Activated B cell treated with CpG ODN at 0.5 μM for 24 hours (primary cell): ENCODE measurements around the gene CLEC7A. TPM values are rescaled to one million over a fixed set of nuclear protein-coding genes. Genes with fewer than 3 reads are reported as not detected.

Experiments
- ATAC-seq: fragments of 200-7000 bp; cut with Tn5 transposase; one replicate; pipeline ENCODE4 v1.10.0; 2021; ENCODE audit warnings: low read depth, mild to moderate bottlenecking, moderate library complexity
- CTCF ChIA-PET: fragments of 350-600 bp; sonication (Branson Sonifier 250); formaldehyde crosslinking; loops from one replicate; lab custom pipeline; 2021; ENCODE audit warnings: antibody characterized with exemption; lab: Charles Lee
- POLR2A ChIA-PET: fragments of 350-600 bp; sonication (Branson Sonifier 250); formaldehyde crosslinking; loops from one replicate; lab custom pipeline; 2021; ENCODE audit warnings: antibody characterized with exemption; lab: Charles Lee
- DNase-seq: peaks from one replicate; pipeline ENCODE4 v3.0.0; 2022
- H3K27ac Mint-ChIP-seq: one replicate; pipeline ENCODE4 v1.8.0; 2020; ENCODE audit warnings: mixed read lengths
- H3K27me3 Mint-ChIP-seq: one replicate; pipeline ENCODE4 v1.8.0; 2021; ENCODE audit warnings: mixed read lengths
- H3K36me3 Mint-ChIP-seq: one replicate; pipeline ENCODE4 v1.8.0; 2021; ENCODE audit warnings: low read depth, mixed read lengths
- H3K4me1 Mint-ChIP-seq: one replicate; pipeline ENCODE4 v1.8.0; 2021; ENCODE audit warnings: mixed read lengths
- H3K4me3 Mint-ChIP-seq: one replicate; pipeline ENCODE4 v1.8.0; 2020; ENCODE audit warnings: mild to moderate bottlenecking, mixed read lengths
- H3K9me3 Mint-ChIP-seq: one replicate; pipeline ENCODE4 v1.8.0; 2020; ENCODE audit warnings: mixed read lengths
- CTCF ChIP-seq: fragments of 200-600 bp; IDR thresholded peaks from one replicate; pipeline ENCODE4 v1.8.0; 2022; ENCODE audit warnings: antibody characterized with exemption, mild to moderate bottlenecking
- intact Hi-C: fragments of 100-400 bp; cut with micrococcal nuclease; formaldehyde crosslinking; loops from one replicate; pipeline ENCODE4 v1.15.1; 2024
- total RNA-seq: library from RNA; stranded (reverse); gene quantifications from 2 replicates; pipeline ENCODE4 v1.2.3, GENCODE V29; 2022

The CLEC7A gene
- total RNA-seq, 1 donor from 2014 or later = 0.09 TPM

- DNase-seq (no peak), ATAC-seq (no peak)
- ChIA-PET POLR2A (no interaction called here), CTCF (interaction anchor here (1.7 to 2.1 kb wide), 2 partner anchors 9 to 22 kb away, joined by 5 to 9 read pairs; no protein-coding TSS in a partner anchor)
- intact Hi-C loops = loop anchor here (10.0 kb wide), 1 partner anchor 516 kb away; no protein-coding TSS in a partner anchor
- Mint-ChIP-seq H3K4me1 (peaks cover 22% of the 10 kb centered on the region), H3K27me3 (peaks cover 43% of the 10 kb centered on the region), H3K36me3 (no peaks in the 10 kb centered on the region), H3K27ac (no peak overlapping the region), H3K4me3 (no peak overlapping the region), H3K9me3 (no peaks in the 10 kb centered on the region)
- TF ChIP-seq CTCF = no peak
Measured at GRCh38 chr12:10131111-10131690, 1.2 kb upstream of the CLEC7A start.

DNA sequence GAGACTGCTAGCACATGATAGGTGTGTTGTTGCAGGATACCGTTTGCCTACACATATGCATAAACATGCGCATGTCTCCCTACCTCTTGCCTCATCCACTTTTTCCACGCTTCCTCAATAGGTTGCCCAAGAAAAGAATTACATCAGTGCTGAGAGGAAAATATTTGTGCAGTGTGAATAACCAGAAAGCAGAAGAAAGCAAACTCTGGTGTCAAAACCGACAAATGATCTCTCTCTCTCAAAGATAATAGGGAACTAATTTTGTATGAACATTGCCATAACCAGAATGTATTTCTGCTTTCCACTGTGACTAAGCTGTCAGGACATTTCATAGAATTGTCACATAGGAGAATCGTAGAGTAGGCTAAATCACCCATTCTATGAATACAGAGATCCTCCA, 1.3 kb downstream of the CLEC7A start:
- ATAC-seq (peak; percentile 19), DNase-seq (no peak)
- no peak overlapping the region for H3K27ac Mint-ChIP-seq
- H3K4me1 Mint-ChIP-seq = peaks cover 22% of the 10 kb centered on the region
- H3K27me3 Mint-ChIP-seq = peaks cover 48% of the 10 kb centered on the region
- H3K36me3 Mint-ChIP-seq = no peaks in the 10 kb centered on the region
- no peak for TF ChIP-seq CTCF
- H3K4me3 Mint-ChIP-seq = no peak overlapping the region
- no peaks in the 10 kb centered on the region for H3K9me3 Mint-ChIP-seq
- POLR2A ChIA-PET = no interaction called here
- CTCF ChIA-PET = no interaction called here
- intact Hi-C loops = no loop called here

GRCh38 chr12:10126413-10126812, 3.6 kb downstream of the CLEC7A start:
- Mint-ChIP-seq H3K36me3 (no peaks in the 10 kb centered on the region), H3K9me3 (no peaks in the 10 kb centered on the region), H3K4me1 (peaks cover 22% of the 10 kb centered on the region), H3K27ac (no peak overlapping the region), H3K27me3 (peaks cover 38% of the 10 kb centered on the region), H3K4me3 (no peak overlapping the region)
- no peak for DNase-seq
- TF ChIP-seq CTCF = no peak
- POLR2A ChIA-PET = no interaction called here
- CTCF ChIA-PET = no interaction called here
- intact Hi-C loops = no loop called here
- ATAC-seq = no peak

GRCh38 chr12:10122689-10123088, 7.3 kb downstream of the CLEC7A start:
- CTCF ChIA-PET = no interaction called here
- no peaks in the 10 kb centered on the region for H3K4me1 Mint-ChIP-seq
- intact Hi-C loops = no loop called here
- POLR2A ChIA-PET = no interaction called here
- no peak overlapping the region for H3K27ac Mint-ChIP-seq
- H3K9me3 Mint-ChIP-seq = peaks cover 5% of the 10 kb centered on the region
- TF ChIP-seq CTCF = no peak
- ATAC-seq (no peak), DNase-seq (no peak)
- H3K4me3 Mint-ChIP-seq = no peak overlapping the region
- H3K27me3 Mint-ChIP-seq = peaks cover 32% of the 10 kb centered on the region
- no peaks in the 10 kb centered on the region for H3K36me3 Mint-ChIP-seq

- H3K36me3 Mint-ChIP-seq = no peaks in the 10 kb centered on the region
- peaks cover 25% of the 10 kb centered on the region for H3K27me3 Mint-ChIP-seq
- H3K4me1 Mint-ChIP-seq = no peaks in the 10 kb centered on the region
- POLR2A ChIA-PET = no interaction called here
- TF ChIP-seq CTCF = no peak
- intact Hi-C loops = no loop called here
- no peak overlapping the region for H3K4me3 Mint-ChIP-seq
- peaks cover 5% of the 10 kb centered on the region for H3K9me3 Mint-ChIP-seq
- H3K27ac Mint-ChIP-seq = no peak overlapping the region
- ATAC-seq = no peak
- CTCF ChIA-PET = interaction anchor here (0.5 kb wide), 1 partner anchor 8 kb away, joined by 3 read pairs; the partner anchor contains the start of gene CLEC7A
- no peak for DNase-seq
Measured at GRCh38 chr12:10121278-10121677, 8.7 kb downstream of the CLEC7A start.
